Neural progenitor cell (in vitro differentiated cells): ENCODE results near the gene POC1A. TPM values are rescaled to one million over a fixed set of nuclear protein-coding genes. Genes with fewer than 3 reads are reported as not detected.

Source experiments
- DNase-seq: peaks from one replicate; pipeline ENCODE4 v3.0.0-alpha.2; 2016; ENCODE audit warnings: low spot score
- H2AFZ ChIP-seq: fragments of 200-600 bp; sonication (generic); replicated peaks from 2 replicates; pipeline ENCODE4 v1.6.1; 2016; ENCODE audit warnings: antibody characterized with exemption
- H3F3A ChIP-seq: fragments of 200-600 bp; sonication (generic); 2 replicates; pipeline ENCODE4 v1.6.1; 2016; ENCODE audit warnings: antibody characterized with exemption, low read depth
- H3K27ac ChIP-seq: fragments of 200-600 bp; sonication (generic); 2 replicates; pipeline ENCODE4 v1.5.1; 2016; ENCODE audit warnings: mild to moderate bottlenecking
- H3K27me3 ChIP-seq: fragments of 200-600 bp; sonication (generic); 2 replicates; pipeline ENCODE4 v1.6.1; 2016; ENCODE audit warnings: mild to moderate bottlenecking, moderate library complexity
- H3K36me3 ChIP-seq: fragments of 200-600 bp; sonication (generic); 2 replicates; pipeline ENCODE4 v1.5.1; 2016
- H3K4me1 ChIP-seq: fragments of 200-600 bp; sonication (generic); 2 replicates; pipeline ENCODE4 v1.6.1; 2016; ENCODE audit warnings: mixed run types
- H3K4me2 ChIP-seq: fragments of 200-600 bp; sonication (generic); 2 replicates; pipeline ENCODE4 v1.6.1; 2016
- H3K4me3 ChIP-seq: fragments of 200-600 bp; sonication (generic); 2 replicates; pipeline ENCODE4 v1.5.1; 2016
- H3K79me2 ChIP-seq: fragments of 200-600 bp; sonication (generic); 2 replicates; pipeline ENCODE4 v1.6.1; 2016; ENCODE audit warnings: low read depth
- H3K9ac ChIP-seq: fragments of 200-600 bp; sonication (generic); 2 replicates; pipeline ENCODE4 v1.6.1; 2016
- H3K9me3 ChIP-seq: fragments of 200-600 bp; sonication (generic); 2 replicates; pipeline ENCODE4 v1.5.1; 2016; ENCODE audit warnings: low read depth
- H4K20me1 ChIP-seq: fragments of 200-600 bp; sonication (generic); 2 replicates; pipeline ENCODE4 v1.6.1; 2016; ENCODE audit warnings: low read depth
- H3K27ac Mint-ChIP-seq: 3 replicates; pipeline ENCODE4 v1.8.0; 2021; ENCODE audit warnings: mixed read lengths
- H3K27me3 Mint-ChIP-seq: 2 replicates; pipeline ENCODE4 v1.8.0; 2022; ENCODE audit warnings: low read depth, mild to moderate bottlenecking, inconsistent platforms, moderate library complexity, mixed read lengths; ENCODE audit not compliant: insufficient read depth
- H3K36me3 Mint-ChIP-seq: 3 replicates; pipeline ENCODE4 v1.8.0; 2021; ENCODE audit warnings: mixed read lengths
- H3K4me1 Mint-ChIP-seq: 3 replicates; pipeline ENCODE4 v1.8.0; 2021; ENCODE audit warnings: mixed read lengths
- H3K4me3 Mint-ChIP-seq: 3 replicates; pipeline ENCODE4 v1.8.0; 2021; ENCODE audit warnings: mild to moderate bottlenecking, moderate library complexity, mixed read lengths
- H3K9me3 Mint-ChIP-seq: 3 replicates; pipeline ENCODE4 v1.8.0; 2020; ENCODE audit warnings: mixed read lengths
- EZH2 ChIP-seq: fragments of 200-600 bp; sonication (generic); IDR thresholded peaks from 2 replicates; pipeline ENCODE4 v1.6.1; 2017; ENCODE audit warnings: antibody characterized with exemption, mild to moderate bottlenecking, moderate library complexity
- EZH2phosphoT487 ChIP-seq: fragments of 200-600 bp; sonication (generic); IDR thresholded peaks from 2 replicates; pipeline ENCODE4 v1.6.1; 2017; ENCODE audit warnings: antibody characterized with exemption
- total RNA-seq: library from RNA; depleted of rRNA; stranded (reverse); fragments of >200 nt; gene quantifications from 2 replicates; pipeline ENCODE4 v1.2.3, GENCODE V29; 2015; ENCODE audit warnings: low replicate concordance
- TF ChIP-seq, protein P1 (sequence below): fragments of 200-600 bp; sonication (generic); IDR thresholded peaks from 2 replicates; pipeline ENCODE4 v1.5.1; 2017; ENCODE audit warnings: antibody characterized with exemption, mild to moderate bottlenecking

POC1A gene
- total RNA-seq, 1 donor from 2014 or later, result 10.3 TPM

DNA sequence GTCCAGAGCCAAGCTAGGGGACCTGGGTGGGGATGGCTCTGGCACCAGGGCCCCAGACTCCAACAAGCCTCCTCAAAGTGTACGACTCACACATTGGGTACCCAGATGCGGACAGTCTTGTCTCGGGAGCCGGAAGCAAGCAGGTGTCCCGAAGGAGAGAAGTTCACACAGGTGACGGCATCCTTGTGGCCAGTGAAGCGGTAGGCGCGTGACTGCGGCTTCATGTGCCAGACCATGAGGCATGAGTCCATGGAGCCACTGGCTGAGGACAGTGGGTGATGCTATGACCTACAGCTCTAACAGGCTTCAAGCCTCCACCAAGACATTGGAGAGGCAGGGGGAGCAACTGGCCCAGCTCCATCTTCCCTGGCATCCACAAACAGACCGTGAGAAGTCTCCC is 4.5 kb downstream of the POC1A start:
- H3K9me3 Mint-ChIP-seq, result no peaks in the 10 kb centered on the region
- H4K20me1 ChIP-seq, result peaks cover 8% of the 10 kb centered on the region
- no peaks in the 10 kb centered on the region for H3K36me3 ChIP-seq

DNA sequence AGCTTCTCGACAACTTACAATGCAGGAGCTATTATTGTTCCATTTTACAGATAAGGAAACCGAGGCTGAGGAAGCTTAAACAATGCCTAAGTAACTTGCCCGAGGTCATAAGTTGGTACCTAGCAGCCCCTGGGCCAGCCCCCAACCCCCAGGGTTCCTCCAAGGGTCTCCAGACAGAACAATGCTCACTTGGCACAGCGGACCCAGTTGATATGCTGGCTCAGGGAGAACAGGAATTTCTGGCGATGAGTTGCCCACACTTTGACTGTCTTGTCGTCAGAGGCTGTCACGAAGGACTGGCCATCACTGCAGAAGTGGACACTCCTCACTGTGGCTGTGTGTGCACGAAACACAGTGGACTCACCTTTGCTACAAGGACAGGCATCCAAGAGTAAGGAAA is 5.2 kb downstream of the POC1A start:
- H3F3A ChIP-seq, result peaks cover 11% of the 10 kb centered on the region
- Mint-ChIP-seq H3K27me3 (no peaks in the 10 kb centered on the region), H3K4me3 (no peak overlapping the region), H3K4me1 (peaks cover 18% of the 10 kb centered on the region), H3K36me3 (peaks cover 6% of the 10 kb centered on the region), H3K27ac (no peak overlapping the region), H3K9me3 (no peaks in the 10 kb centered on the region)
- no peak overlapping the region for H3K4me2 ChIP-seq
- no peak overlapping the region for H3K9ac ChIP-seq
- no peak overlapping the region for H2AFZ ChIP-seq
- H3K36me3 ChIP-seq, result no peaks in the 10 kb centered on the region
- no peaks in the 10 kb centered on the region for H3K27me3 ChIP-seq
- no peak overlapping the region for H3K4me3 ChIP-seq
- H3K4me1 ChIP-seq, result peaks cover 10% of the 10 kb centered on the region
- peaks cover 11% of the 10 kb centered on the region for H4K20me1 ChIP-seq
- H3K9me3 ChIP-seq, result no peaks in the 10 kb centered on the region
- DNase-seq, result no peak
- H3K27ac ChIP-seq, result no peak overlapping the region
- TF ChIP-seq EZH2phosphoT487, result no peak
- no peak for TF ChIP-seq EZH2
- TF ChIP-seq, protein P1, sequence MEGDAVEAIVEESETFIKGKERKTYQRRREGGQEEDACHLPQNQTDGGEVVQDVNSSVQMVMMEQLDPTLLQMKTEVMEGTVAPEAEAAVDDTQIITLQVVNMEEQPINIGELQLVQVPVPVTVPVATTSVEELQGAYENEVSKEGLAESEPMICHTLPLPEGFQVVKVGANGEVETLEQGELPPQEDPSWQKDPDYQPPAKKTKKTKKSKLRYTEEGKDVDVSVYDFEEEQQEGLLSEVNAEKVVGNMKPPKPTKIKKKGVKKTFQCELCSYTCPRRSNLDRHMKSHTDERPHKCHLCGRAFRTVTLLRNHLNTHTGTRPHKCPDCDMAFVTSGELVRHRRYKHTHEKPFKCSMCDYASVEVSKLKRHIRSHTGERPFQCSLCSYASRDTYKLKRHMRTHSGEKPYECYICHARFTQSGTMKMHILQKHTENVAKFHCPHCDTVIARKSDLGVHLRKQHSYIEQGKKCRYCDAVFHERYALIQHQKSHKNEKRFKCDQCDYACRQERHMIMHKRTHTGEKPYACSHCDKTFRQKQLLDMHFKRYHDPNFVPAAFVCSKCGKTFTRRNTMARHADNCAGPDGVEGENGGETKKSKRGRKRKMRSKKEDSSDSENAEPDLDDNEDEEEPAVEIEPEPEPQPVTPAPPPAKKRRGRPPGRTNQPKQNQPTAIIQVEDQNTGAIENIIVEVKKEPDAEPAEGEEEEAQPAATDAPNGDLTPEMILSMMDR, result no peak
- peaks cover 30% of the 10 kb centered on the region for H3K79me2 ChIP-seq

More for the DNA sequence above, 4.5 kb downstream of the POC1A start:
- H3K4me1 Mint-ChIP-seq, result peaks cover 13% of the 10 kb centered on the region
- Histone ChIP-seq H3K4me1 (peaks cover 8% of the 10 kb centered on the region), H3K79me2 (peaks cover 31% of the 10 kb centered on the region), H3K9ac (no peak overlapping the region), H3F3A (peaks cover 10% of the 10 kb centered on the region), H3K27me3 (no peaks in the 10 kb centered on the region), H3K4me3 (no peak overlapping the region), H3K27ac (no peak overlapping the region), H2AFZ (no peak overlapping the region), H3K4me2 (no peak overlapping the region), H3K9me3 (no peaks in the 10 kb centered on the region)
- TF ChIP-seq, protein P1, result no peak
- TF ChIP-seq EZH2 (no peak), EZH2phosphoT487 (no peak)
- H3K27ac Mint-ChIP-seq, result no peak overlapping the region
- no peak overlapping the region for H3K4me3 Mint-ChIP-seq
- peaks cover 6% of the 10 kb centered on the region for H3K36me3 Mint-ChIP-seq
- H3K27me3 Mint-ChIP-seq, result no peaks in the 10 kb centered on the region
- DNase-seq, result no peak

DNA sequence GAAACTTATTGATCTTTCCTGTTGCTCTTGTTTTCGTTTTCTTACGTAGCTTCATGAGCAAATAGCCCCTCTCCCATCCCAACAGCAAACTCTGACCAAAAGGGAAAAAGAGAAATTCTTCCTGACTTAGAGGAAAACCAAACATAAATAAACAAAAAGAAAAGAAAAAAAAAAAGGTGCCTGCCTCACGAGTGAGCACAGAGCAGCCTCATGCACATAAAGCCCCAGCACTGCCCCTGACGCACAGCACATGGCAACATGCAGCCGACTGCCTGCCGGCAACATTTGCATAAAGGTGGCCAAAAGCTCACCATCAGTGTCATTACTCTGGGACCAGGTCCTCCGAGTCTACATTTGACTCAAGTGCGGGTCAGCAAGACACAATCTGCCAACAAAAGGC is 6.4 kb downstream of the POC1A start:
- H3K27me3 ChIP-seq, result no peaks in the 10 kb centered on the region
- peaks cover 10% of the 10 kb centered on the region for H3K4me1 Mint-ChIP-seq

More for the DNA sequence above, 6.4 kb downstream of the POC1A start:
- H3K4me3 ChIP-seq, result no peak overlapping the region
- H3K27me3 Mint-ChIP-seq, result no peaks in the 10 kb centered on the region
- H3K27ac Mint-ChIP-seq, result peak overlapping the region; percentile 7
- H3K4me2 ChIP-seq, result no peak overlapping the region
- H2AFZ ChIP-seq, result no peak overlapping the region
- no peaks in the 10 kb centered on the region for H3K9me3 Mint-ChIP-seq
- peaks cover 18% of the 10 kb centered on the region for H3K79me2 ChIP-seq
- no peak for DNase-seq
- peaks cover 5% of the 10 kb centered on the region for H3F3A ChIP-seq
- H4K20me1 ChIP-seq, result peaks cover 11% of the 10 kb centered on the region
- H3K4me1 ChIP-seq, result peaks cover 3% of the 10 kb centered on the region
- H3K36me3 ChIP-seq, result no peaks in the 10 kb centered on the region
- TF ChIP-seq, protein P1, result no peak
- no peak for TF ChIP-seq EZH2phosphoT487
- no peak for TF ChIP-seq EZH2
- peaks cover 6% of the 10 kb centered on the region for H3K36me3 Mint-ChIP-seq
- H3K9me3 ChIP-seq, result no peaks in the 10 kb centered on the region
- no peak overlapping the region for H3K4me3 Mint-ChIP-seq
- H3K27ac ChIP-seq, result no peak overlapping the region
- no peak overlapping the region for H3K9ac ChIP-seq
